ENCODE measurements around the gene SHKBP1. TPM values are rescaled to one million over a fixed set of nuclear protein-coding genes. Genes with fewer than 3 reads are reported as not detected.
"Not testable (repeated sequence)": the region's sequence is repeated elsewhere in the genome, so short reads cannot be mapped to it uniquely, and the experiment has no call there.

The SHKBP1 gene
- total RNA-seq, 1 experiment from 2014 or later = 30.9 TPM

GRCh38 chr19:40555978-40556689, 20.5 kb upstream of the SHKBP1 start:
- DNase-seq (ENCODE audit: low spot score) = no peak

GRCh38 chr19:40556953-40557530, 19.6 kb upstream of the SHKBP1 start:
- no peak for DNase-seq (ENCODE audit: low spot score)

DNA sequence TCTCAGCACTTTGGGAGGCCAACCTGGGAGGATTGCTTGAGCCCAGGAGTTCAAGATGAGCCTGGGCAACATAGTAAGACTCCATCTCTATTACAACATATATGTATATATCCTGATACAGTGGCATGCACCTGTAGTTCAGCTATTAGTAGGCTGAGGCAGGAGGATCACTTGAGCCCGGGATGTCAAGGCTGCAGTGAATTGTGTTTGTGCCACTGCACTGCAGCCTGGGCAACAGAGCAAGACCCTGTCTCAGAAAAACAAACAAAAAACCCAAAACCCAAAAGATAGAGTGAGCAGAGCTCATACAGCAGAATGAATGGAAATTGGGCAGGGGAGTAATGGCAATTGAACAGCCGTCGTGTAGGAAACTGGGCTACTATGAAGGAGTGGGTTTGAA, 17.3 kb upstream of the SHKBP1 start:
- no peak for DNase-seq (ENCODE audit: low spot score)

DNA sequence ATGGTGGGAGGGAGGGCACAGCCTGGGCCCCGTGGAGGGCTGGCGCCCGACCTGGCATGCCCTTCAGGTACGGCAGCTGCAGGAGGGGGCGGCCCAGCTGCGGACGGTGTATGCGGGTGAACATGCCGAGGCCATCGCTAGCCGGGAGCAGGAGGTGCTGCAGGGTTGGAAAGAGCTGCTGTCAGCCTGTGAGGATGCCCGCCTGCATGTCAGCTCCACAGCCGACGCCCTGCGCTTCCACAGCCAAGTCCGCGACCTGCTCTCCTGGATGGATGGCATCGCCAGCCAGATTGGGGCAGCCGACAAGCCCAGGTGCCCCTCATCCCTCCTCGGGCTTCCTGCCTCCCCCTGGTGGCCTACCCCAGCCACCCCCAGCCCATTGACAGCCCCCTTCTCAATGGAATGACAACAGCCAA, 16.6 kb upstream of the SHKBP1 start:
- no peak for DNase-seq (ENCODE audit: low spot score)

DNA sequence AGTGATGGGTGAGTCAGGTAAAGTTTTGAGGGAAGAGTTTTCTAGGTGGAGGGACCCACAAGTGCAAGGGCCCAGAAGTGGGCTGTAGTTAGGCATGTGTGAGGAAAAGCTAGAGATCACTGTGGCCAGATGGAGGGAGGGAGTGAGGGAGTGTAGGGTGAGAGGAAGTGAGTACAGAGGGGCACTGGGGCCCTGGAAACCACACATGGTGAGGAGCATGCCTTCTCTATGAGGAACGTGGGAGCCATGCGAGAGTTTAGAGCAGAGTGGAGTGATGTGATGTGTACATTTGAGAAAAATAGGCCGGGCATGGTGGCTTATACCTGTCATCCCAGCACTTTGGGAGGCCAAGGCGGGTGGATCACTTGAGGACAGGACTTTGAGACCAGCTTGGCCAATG, 14.7 kb upstream of the SHKBP1 start:
- no peak for DNase-seq (ENCODE audit: low spot score)

DNA sequence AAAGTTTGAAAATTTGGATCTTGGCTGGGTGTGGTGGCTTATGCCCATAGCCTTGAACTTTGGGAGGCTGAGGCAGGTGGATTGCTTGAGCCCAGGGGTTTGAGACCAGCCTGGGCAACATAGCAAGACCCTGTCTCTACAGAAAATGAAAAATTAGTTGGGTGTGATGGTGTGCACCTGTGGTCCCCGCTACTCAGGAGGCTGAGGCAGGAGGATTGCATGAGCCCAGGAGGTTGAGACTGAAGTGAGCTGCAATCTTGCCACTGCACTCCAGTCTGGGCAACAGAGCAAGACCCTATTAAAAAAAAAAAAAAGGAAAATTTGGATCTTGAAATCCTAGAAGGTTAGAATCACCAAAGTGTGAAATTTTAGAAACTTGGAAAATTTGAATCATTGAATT, 12.1 kb upstream of the SHKBP1 start:
- DNase-seq (ENCODE audit: low spot score) = not testable (repeated sequence)

DNA sequence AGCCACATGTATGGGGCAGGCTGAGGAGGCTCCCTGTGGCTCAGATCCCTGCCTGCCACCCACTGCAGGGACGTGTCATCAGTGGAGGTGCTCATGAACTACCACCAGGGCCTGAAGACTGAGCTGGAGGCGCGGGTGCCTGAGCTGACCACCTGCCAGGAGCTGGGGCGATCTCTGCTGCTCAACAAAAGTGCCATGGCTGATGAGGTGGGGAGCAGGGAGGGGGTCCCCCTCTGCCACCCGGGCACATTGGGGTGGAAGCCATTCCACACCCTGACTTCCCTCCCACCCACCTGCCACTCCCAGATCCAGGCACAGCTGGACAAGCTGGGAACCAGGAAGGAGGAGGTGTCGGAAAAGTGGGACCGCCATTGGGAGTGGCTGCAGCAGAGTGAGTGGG, 11.3 kb upstream of the SHKBP1 start:
- no peak for DNase-seq (ENCODE audit: low spot score)

DNA sequence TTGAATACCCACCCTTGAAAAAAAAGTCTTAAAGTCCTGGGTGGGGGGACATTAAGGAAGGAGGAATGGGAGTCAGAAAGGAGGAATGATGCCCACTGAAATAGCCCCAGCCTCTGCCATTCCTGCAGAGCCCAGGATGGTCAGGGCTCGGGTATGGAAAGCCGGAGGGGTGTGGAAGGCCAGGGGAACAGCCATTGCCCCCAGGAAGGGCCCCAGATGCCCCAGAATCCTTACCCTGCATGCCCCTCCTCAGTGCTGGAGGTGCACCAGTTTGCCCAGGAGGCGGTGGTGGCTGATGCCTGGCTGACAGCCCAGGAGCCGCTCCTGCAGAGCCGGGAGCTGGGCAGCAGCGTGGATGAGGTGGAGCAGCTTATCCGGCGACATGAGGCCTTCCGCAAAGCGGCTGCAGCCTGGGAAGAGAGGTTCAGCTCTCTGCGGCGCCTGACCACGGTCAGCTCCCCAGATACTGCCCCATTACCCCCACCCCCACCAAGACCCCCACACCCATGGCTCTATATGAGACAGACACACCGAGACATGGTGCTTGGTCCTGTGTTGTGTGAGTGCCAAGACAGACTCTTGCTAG, 10.7 kb upstream of the SHKBP1 start:
- DNase-seq (ENCODE audit: low spot score) = no peak

GRCh38 chr19:40567040-40567749, 9.5 kb upstream of the SHKBP1 start:
- no peak for DNase-seq (ENCODE audit: low spot score)

- no peak for DNase-seq (ENCODE audit: low spot score)
Measured at GRCh38 chr19:40567750-40568494, 8.8 kb upstream of the SHKBP1 start.

- DNase-seq (ENCODE audit: low spot score) = peak; percentile 99
Measured at GRCh38 chr19:40570313-40571004, 6.2 kb upstream of the SHKBP1 start.

- no peak for DNase-seq (ENCODE audit: low spot score)
Measured at GRCh38 chr19:40571005-40571318, 5.7 kb upstream of the SHKBP1 start.

- DNase-seq (ENCODE audit: low spot score) = no peak
Measured at GRCh38 chr19:40571831-40572495, 4.7 kb upstream of the SHKBP1 start.

GRCh38 chr19:40575326-40575725, 1.3 kb upstream of the SHKBP1 start:
- no peak for DNase-seq (ENCODE audit: low spot score)

- no peak for DNase-seq (ENCODE audit: low spot score)
Measured at GRCh38 chr19:40576151-40576584, 505 bp upstream of the SHKBP1 start.

DNA sequence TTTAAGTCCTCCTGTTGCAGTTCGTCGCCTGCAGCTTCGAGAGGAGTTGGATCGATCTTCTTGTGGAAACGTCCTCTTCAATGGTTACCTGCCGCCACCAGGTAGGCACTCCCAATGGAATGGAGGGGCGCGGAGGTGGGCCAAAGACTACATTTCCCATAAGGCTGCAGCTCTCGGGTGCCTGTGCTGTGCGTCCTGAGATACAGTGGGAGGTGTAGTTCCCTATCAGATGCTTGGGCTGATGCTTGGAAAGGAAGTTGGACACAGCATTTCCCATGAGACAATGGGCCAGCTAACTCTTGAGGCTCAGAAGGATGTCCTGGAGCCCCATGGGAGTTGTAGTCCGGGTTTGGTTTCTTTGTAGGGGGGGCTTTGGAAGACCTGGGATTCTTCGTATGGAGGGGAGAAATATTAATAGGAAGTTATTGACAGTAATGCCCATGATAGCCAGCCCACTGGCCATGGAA, 1.8 kb downstream of the SHKBP1 start:
- no peak for DNase-seq (ENCODE audit: low spot score)

DNA sequence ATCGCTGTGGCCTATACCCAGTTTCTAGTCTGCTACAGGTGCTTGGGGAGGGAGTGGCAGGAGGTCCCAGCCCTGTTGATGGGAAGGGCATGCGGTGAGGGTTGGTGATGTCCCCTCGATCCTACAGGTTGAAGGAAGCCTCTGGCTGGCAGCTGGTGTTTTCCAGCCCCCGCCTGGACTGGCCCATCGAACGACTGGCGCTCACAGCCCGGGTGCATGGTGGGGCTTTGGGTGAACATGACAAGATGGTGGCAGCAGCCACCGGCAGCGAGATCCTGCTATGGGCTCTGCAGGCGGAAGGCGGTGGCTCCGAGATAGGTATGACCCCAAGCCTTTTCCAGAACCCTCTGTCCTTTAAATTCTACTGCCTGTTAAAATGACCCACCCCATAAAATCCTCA, 3.9 kb downstream of the SHKBP1 start:
- DNase-seq (ENCODE audit: low spot score) = no peak

- no peak for DNase-seq (ENCODE audit: low spot score)
Measured at GRCh38 chr19:40581531-40581930, 4.9 kb downstream of the SHKBP1 start.

GRCh38 chr19:40582467-40582866, 5.8 kb downstream of the SHKBP1 start:
- DNase-seq (ENCODE audit: low spot score) = no peak

GRCh38 chr19:40583283-40583682, 6.6 kb downstream of the SHKBP1 start:
- DNase-seq (ENCODE audit: low spot score) = no peak

- DNase-seq (ENCODE audit: low spot score) = no peak
Measured at GRCh38 chr19:40584007-40584406, 7.3 kb downstream of the SHKBP1 start.
